ENCODE results near the gene ECI1.

The ECI1 gene

GRCh38 chr16:2216330-2216729 is 35.1 kb downstream of the ECI1 start:
- DNase-seq (ENCODE audit: extremely low spot score): no peak
- ChIA-PET CTCF (no interaction called here), POLR2A (no interaction called here)
- no peak for TF ChIP-seq CTCF (IDR thresholded peaks at IDR 0.05; ENCODE audit: control extremely low read depth, extremely low read depth, low read depth, missing control alignments)

DNA sequence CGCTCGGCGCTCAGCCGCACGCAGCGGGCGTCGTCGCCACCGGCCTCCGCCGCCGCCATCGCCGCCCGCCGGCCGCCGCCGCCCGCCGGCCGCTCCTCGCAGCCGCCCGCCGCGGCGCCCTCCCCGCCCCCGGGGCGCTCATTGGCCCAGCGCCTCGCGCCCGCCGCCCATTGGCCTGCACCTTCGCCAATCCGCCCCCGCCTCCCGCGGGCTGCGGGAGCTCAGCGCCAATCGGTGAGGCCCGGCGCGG is 36.7 kb downstream of the ECI1 start, which contains the start of gene PGP:
TSS of gene PGP (minus strand) at position 122 of the 250 bp plus-strand sequence. CDS start at position 59, 63 bp downstream.
- CTCF ChIA-PET: interaction anchor here (0.6 to 1.0 kb wide), 2 partner anchors 9 to 82 kb away, joined by 3 read pairs; no protein-coding TSS in a partner anchor
- POLR2A ChIA-PET: interaction anchor here (0.6 to 1.4 kb wide), 4 partner anchors 9 to 132 kb away, joined by 3 to 7 read pairs (median 4); partner anchors contain the start of genes MLST8 and TRAF7

DNA sequence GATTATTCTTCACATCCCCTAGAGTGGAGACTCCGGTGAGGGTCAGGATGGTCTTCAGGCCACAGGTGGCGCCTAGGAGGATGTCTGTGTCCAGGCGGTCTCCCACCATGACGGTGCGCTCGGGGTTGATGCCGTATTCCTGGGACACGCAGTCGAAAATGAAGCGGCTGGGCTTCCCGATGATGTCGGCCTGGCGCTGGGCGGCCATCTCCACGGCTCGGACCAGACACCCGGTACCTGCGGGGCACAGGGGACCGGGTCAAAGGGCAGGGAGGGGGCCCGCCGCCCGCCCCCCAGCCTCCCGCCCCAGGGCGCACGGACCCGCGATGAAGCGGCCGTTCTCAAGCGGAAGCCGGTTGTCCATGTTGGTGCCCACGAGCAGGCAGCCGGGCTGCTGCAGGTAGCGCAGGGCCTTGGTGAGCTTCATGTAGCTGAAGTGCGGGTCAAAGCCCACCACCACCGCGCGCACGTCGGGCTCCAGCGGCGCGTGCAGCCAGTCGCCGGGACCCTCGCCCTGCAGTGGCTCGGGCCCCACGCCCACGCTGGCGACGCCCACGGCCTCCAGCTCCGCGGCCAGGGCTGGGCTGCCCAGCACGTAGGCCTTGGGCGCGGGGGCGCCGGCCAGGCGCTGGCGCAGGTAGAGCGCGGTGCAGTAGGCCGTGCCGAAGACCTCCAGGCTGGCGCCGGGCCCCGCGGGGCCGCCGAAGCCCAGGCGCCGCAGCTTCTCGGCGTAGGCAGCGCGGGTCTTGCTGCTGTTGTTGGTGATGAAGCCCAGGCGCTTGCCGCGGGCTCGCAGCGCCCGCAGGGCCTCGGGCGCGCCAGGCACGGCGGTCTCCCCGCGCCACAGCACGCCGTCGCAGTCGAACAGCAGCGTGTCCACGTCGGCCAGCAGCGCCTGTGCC is 37.3 kb downstream of the ECI1 start:
- TF ChIP-seq CTCF (IDR thresholded peaks at IDR 0.05; ENCODE audit: control extremely low read depth, extremely low read depth, low read depth, missing control alignments): no peak
- POLR2A ChIA-PET: interaction anchor here (1.0 to 1.4 kb wide), 3 partner anchors 11 to 131 kb away, joined by 3 to 7 read pairs (median 6); partner anchors contain the start of gene TRAF7
- CTCF ChIA-PET: interaction anchor here (1.0 kb wide), 1 partner anchor 8 kb away, joined by 3 read pairs; no protein-coding TSS in a partner anchor
- no peak for DNase-seq (ENCODE audit: extremely low spot score)

More for the DNA sequence above, 36.7 kb downstream of the ECI1 start, which contains the start of gene PGP:
- TF ChIP-seq CTCF (IDR thresholded peaks at IDR 0.05; ENCODE audit: control extremely low read depth, extremely low read depth, low read depth, missing control alignments): no peak
- DNase-seq (ENCODE audit: extremely low spot score): no peak

GRCh38 chr16:2212362-2213324 is 38.7 kb downstream of the ECI1 start:
- ChIA-PET CTCF (interaction anchor here (1.0 to 1.4 kb wide), 3 partner anchors 17 to 58 kb away, joined by 3 to 4 read pairs (median 4); partner anchors contain the start of genes ECI1 and TRAF7), POLR2A (no interaction called here)
- TF ChIP-seq CTCF (IDR thresholded peaks at IDR 0.05; ENCODE audit: control extremely low read depth, extremely low read depth, low read depth, missing control alignments): no peak
- DNase-seq (ENCODE audit: extremely low spot score): no peak

DNA sequence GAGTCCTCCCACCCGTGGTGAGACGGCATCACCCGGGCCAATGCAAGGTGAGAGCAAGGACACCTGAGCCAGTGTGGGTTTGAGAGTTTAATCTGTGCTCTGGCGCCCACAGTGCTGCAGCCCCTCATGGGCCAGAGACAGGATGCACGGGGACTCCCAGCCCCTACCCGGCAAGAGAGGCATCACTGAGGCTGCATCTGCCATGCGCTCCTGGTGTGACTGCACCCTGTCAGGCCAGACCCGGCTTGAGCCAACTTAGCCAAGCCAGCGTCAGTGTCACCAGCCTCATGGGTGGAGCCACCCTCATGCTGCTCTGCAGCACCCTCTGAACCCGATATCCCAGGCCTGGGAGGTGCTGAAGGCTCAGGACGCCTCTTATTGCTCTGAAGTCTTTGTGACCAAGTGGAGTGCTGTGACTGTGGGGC is 39.5 kb downstream of the ECI1 start:
- CTCF ChIA-PET: interaction anchor here (1.3 to 1.4 kb wide), 2 partner anchors 17 to 57 kb away, joined by 3 to 4 read pairs; partner anchors contain the start of gene TRAF7
- POLR2A ChIA-PET: no interaction called here
- DNase-seq (ENCODE audit: extremely low spot score): no peak
- no peak for TF ChIP-seq CTCF (IDR thresholded peaks at IDR 0.05; ENCODE audit: control extremely low read depth, extremely low read depth, low read depth, missing control alignments)
